T-cell (primary cell): Measurements from ENCODE around the gene PLXND1. TPM values are rescaled to one million over a fixed set of nuclear protein-coding genes. Genes with fewer than 3 reads are reported as not detected.

ENCODE experiments used
- ATAC-seq, 4 experiments: fragments of 200-7000 bp in 3 of 4; fragments of 150-1000 bp in 1 of 4; cut with Tn5 transposase; replicated peaks in 1 of 4; 1 replicate in 3 of 4; 2 replicates in 1 of 4; pipeline ENCODE4 v1.10.0; 2021; ENCODE audit warnings: moderate library complexity in 3 of 4, mild to moderate bottlenecking in 2 of 4, moderate number of reproducible peaks in 1 of 4
- CTCF ChIA-PET, 2 donors: fragments of 300-600 bp; sonication (Branson Sonifier 250); formaldehyde crosslinking; loops; one replicate each; lab custom pipeline; 2022; ENCODE audit warnings: antibody characterized with exemption in 2 of 2; lab: Charles Lee
- POLR2A ChIA-PET, 2 donors: fragments of 300-600 bp; sonication (Branson Sonifier 250); formaldehyde crosslinking; loops; one replicate each; lab custom pipeline; 2022; ENCODE audit warnings: antibody characterized with exemption in 2 of 2; lab: Charles Lee
- DNase-seq, 35 experiments: peaks; one replicate each; pipeline versions ENCODE4 v3.0.0 to v3.0.0-alpha.2; 2013 to 2023
- H3K27ac ChIP-seq: one replicate; pipeline ENCODE4 v1.5.1; 2013; ENCODE audit warnings: low read length
- H3K27me3 ChIP-seq, 2 experiments: replicated peaks in 1 of 2; 1 replicate in 1 of 2; 2 replicates in 1 of 2; pipeline versions ENCODE4 v1.6.1 to v1.7.0; 2013; ENCODE audit warnings: low read length in 1 of 2, mixed read lengths in 1 of 2; ENCODE audit not compliant: control insufficient read depth in 2 of 2, insufficient read depth in 2 of 2; ENCODE audit errors: extremely low read depth in 1 of 2
- H3K36me3 ChIP-seq, 2 donors: 1 replicate in 1 of 2; 2 replicates in 1 of 2; pipeline versions ENCODE4 v1.6.1 to v1.7.0; 2013; ENCODE audit warnings: low read length in 1 of 2; ENCODE audit not compliant: control insufficient read depth in 2 of 2, insufficient read depth in 1 of 2; ENCODE audit errors: extremely low read depth in 1 of 2
- H3K4me1 ChIP-seq, 2 experiments: 1 replicate in 1 of 2; 2 replicates in 1 of 2; pipeline versions ENCODE4 v1.6.1 to v1.7.0; 2013; ENCODE audit warnings: low read length in 2 of 2, mixed read lengths in 1 of 2; ENCODE audit not compliant: insufficient read depth in 2 of 2, control insufficient read depth in 1 of 2; ENCODE audit errors: extremely low read depth in 1 of 2
- H3K4me3 ChIP-seq, 2 donors: 1 replicate in 1 of 2; 2 replicates in 1 of 2; pipeline versions ENCODE4 v1.5.1 to v1.7.0; 2013; ENCODE audit warnings: mild to moderate bottlenecking in 2 of 2, low read length in 1 of 2, moderate library complexity in 1 of 2; ENCODE audit not compliant: control insufficient read depth in 1 of 2; ENCODE audit errors: extremely low read depth in 1 of 2
- H3K9me3 ChIP-seq: 2 replicates; pipeline ENCODE4 v1.7.0; 2013
- H3K27ac Mint-ChIP-seq, 2 donors: one replicate each; pipeline ENCODE4 v1.8.0; 2020 to 2021; ENCODE audit warnings: mild to moderate bottlenecking in 2 of 2, mixed read lengths in 2 of 2
- H3K27me3 Mint-ChIP-seq, 2 donors: one replicate each; pipeline ENCODE4 v1.8.0; 2021 to 2022; ENCODE audit warnings: mixed read lengths in 2 of 2
- H3K36me3 Mint-ChIP-seq: one replicate; pipeline ENCODE4 v1.8.0; 2021; ENCODE audit warnings: mixed read lengths
- H3K4me1 Mint-ChIP-seq, 3 donors: one replicate each; pipeline ENCODE4 v1.8.0; 2020 to 2022; ENCODE audit warnings: mixed read lengths in 3 of 3, mild to moderate bottlenecking in 1 of 3
- H3K4me3 Mint-ChIP-seq, 3 donors: one replicate each; pipeline ENCODE4 v1.8.0; 2020 to 2022; ENCODE audit warnings: mild to moderate bottlenecking in 3 of 3, mixed read lengths in 3 of 3, moderate library complexity in 3 of 3
- H3K9me3 Mint-ChIP-seq, 3 donors: one replicate each; pipeline ENCODE4 v1.8.0; 2020 to 2022; ENCODE audit warnings: mixed read lengths in 3 of 3
- WGBS: methylation state at CpG from one replicate; pipeline ENCODE4 v1.1.5; 2013; ENCODE audit warnings: missing lambda C conversion rate; ENCODE audit not compliant: insufficient coverage; 5-methylcytosine and 5-hydroxymethylcytosine counted together
- total RNA-seq, 35 experiments: library from RNA in 6 of 35; stranded (reverse) in 6 of 35; fragments of 120-200 nt in 1 of 35; gene quantifications; one replicate each; pipeline versions ENCODE4 v1.2.1 to v1.2.4 and lab custom pipeline; 2013 to 2026

PLXND1 gene
- total RNA-seq, 5 donors from 2014 or later (not counting 1 experiment from before 2014, with no cell fraction given) = 13.6 to 53.3 (median 44.9) TPM

DNA sequence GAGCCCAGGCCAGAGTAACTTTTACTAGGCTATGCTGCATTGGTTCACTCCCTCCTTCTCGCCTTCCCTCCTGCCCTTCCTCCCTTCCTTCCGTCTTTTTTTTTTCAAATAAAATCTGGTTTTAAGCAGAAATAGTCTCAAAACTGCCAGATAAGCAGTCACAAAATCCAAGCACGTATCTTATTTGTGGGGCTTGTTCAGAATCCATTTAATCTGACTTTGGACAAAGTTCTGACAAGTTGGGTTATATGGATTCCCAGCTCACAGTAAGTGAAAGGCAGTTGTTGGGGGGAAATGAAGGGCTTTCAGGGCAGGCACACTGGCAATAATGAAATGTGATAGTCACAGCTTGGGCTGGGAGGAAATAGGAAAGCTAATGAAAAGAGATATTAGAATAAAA, 32.0 kb upstream of the PLXND1 start:
- Mint-ChIP-seq H3K27ac (no peak overlapping the region), H3K4me1 (no peaks in the 10 kb centered on the region), H3K4me3 (no peak overlapping the region), H3K27me3 (peaks cover 0 to 3% of the 10 kb centered on the region in 2 donors), H3K36me3 (no peaks in the 10 kb centered on the region), H3K9me3 (no peaks in the 10 kb centered on the region)
- no peak for ATAC-seq
- POLR2A ChIA-PET = interaction anchor here in 1 of 2 donors (0.7 kb wide), 1 partner anchor 72 kb away, joined by 3 read pairs; no protein-coding TSS in a partner anchor
- H3K4me3 ChIP-seq = no peak overlapping the region
- DNase-seq = no peak
- H3K27ac ChIP-seq = no peak overlapping the region
- CTCF ChIA-PET = interaction anchor here (0.6 to 0.7 kb wide), 2 partner anchors 20 to 69 kb away, joined by 3 to 5 read pairs; no protein-coding TSS in a partner anchor
- H3K27me3 ChIP-seq = no peaks in the 10 kb centered on the region
- no peaks in the 10 kb centered on the region for H3K4me1 ChIP-seq
- WGBS = 82% methylated on average over 3 of the region's 3 CpGs
- no peaks in the 10 kb centered on the region for H3K36me3 ChIP-seq
- no peaks in the 10 kb centered on the region for H3K9me3 ChIP-seq

GRCh38 chr3:129636082-129636481, 29.6 kb upstream of the PLXND1 start:
- no peaks in the 10 kb centered on the region for H3K9me3 Mint-ChIP-seq
- Histone ChIP-seq H3K4me3 (no peak overlapping the region), H3K36me3 (no peaks in the 10 kb centered on the region), H3K4me1 (no peaks in the 10 kb centered on the region), H3K27ac (no peak overlapping the region), H3K27me3 (no peaks in the 10 kb centered on the region), H3K9me3 (no peaks in the 10 kb centered on the region)
- H3K27ac Mint-ChIP-seq = no peak overlapping the region
- no peak overlapping the region for H3K4me3 Mint-ChIP-seq
- WGBS = no CpG with 5 or more reads among the region's 3 CpGs
- ATAC-seq (no peak), DNase-seq (no peak)
- CTCF ChIA-PET = interaction anchor here in 1 of 2 donors (0.6 kb wide), 1 partner anchor 357 kb away, joined by 4 read pairs; no protein-coding TSS in a partner anchor
- peaks cover 0 to 3% of the 10 kb centered on the region in 2 donors for H3K27me3 Mint-ChIP-seq
- no peaks in the 10 kb centered on the region for H3K4me1 Mint-ChIP-seq
- no peaks in the 10 kb centered on the region for H3K36me3 Mint-ChIP-seq
- POLR2A ChIA-PET = no interaction called here

- ATAC-seq (no peak), DNase-seq (no peak)
- no peak overlapping the region for H3K27ac Mint-ChIP-seq
- Histone ChIP-seq H3K36me3 (no peaks in the 10 kb centered on the region), H3K27me3 (no peaks in the 10 kb centered on the region), H3K4me1 (no peaks in the 10 kb centered on the region), H3K27ac (no peak overlapping the region), H3K4me3 (no peak overlapping the region), H3K9me3 (no peaks in the 10 kb centered on the region)
- no peaks in the 10 kb centered on the region for H3K36me3 Mint-ChIP-seq
- ChIA-PET POLR2A (no interaction called here), CTCF (interaction anchor here in 1 of 2 donors (0.6 kb wide), 1 partner anchor 357 kb away, joined by 4 read pairs; no protein-coding TSS in a partner anchor)
- no peak overlapping the region for H3K4me3 Mint-ChIP-seq
- 95% methylated on average over 3 of the region's 4 CpGs for WGBS
- H3K27me3 Mint-ChIP-seq = peaks cover 0 to 3% of the 10 kb centered on the region in 2 donors
- no peaks in the 10 kb centered on the region for H3K9me3 Mint-ChIP-seq
- no peaks in the 10 kb centered on the region for H3K4me1 Mint-ChIP-seq
These were observed 29.2 kb upstream of the PLXND1 start for GRCh38 chr3:129635656-129636055.

GRCh38 chr3:129633751-129634481, 27.4 kb upstream of the PLXND1 start:
- peak in 1 of 4 experiments; percentile 32 for ATAC-seq
- Histone ChIP-seq H3K9me3 (no peaks in the 10 kb centered on the region), H3K36me3 (no peaks in the 10 kb centered on the region), H3K27ac (no peak overlapping the region), H3K4me3 (no peak overlapping the region), H3K4me1 (no peaks in the 10 kb centered on the region), H3K27me3 (no peaks in the 10 kb centered on the region)
- H3K27me3 Mint-ChIP-seq = peaks cover 0 to 3% of the 10 kb centered on the region in 2 donors
- H3K9me3 Mint-ChIP-seq = no peaks in the 10 kb centered on the region
- ChIA-PET POLR2A (no interaction called here), CTCF (no interaction called here)
- WGBS = 81% methylated on average over 3 of the region's 10 CpGs
- no peaks in the 10 kb centered on the region for H3K36me3 Mint-ChIP-seq
- no peaks in the 10 kb centered on the region for H3K4me1 Mint-ChIP-seq
- no peak overlapping the region for H3K4me3 Mint-ChIP-seq
- peak in 2 of 35 experiments; percentile 18 to 31 for DNase-seq
- no peak overlapping the region for H3K27ac Mint-ChIP-seq

GRCh38 chr3:129632977-129633376, 26.5 kb upstream of the PLXND1 start:
- Histone ChIP-seq H3K27me3 (no peaks in the 10 kb centered on the region), H3K27ac (no peak overlapping the region), H3K4me3 (no peak overlapping the region), H3K4me1 (peaks cover 0 to 4% of the 10 kb centered on the region in 2 experiments), H3K9me3 (no peaks in the 10 kb centered on the region), H3K36me3 (no peaks in the 10 kb centered on the region)
- Mint-ChIP-seq H3K36me3 (no peaks in the 10 kb centered on the region), H3K4me3 (no peak overlapping the region), H3K27ac (no peak overlapping the region), H3K9me3 (no peaks in the 10 kb centered on the region), H3K4me1 (peaks cover 3% of the 10 kb centered on the region in 3 donors), H3K27me3 (peaks cover 0 to 3% of the 10 kb centered on the region in 2 donors)
- CTCF ChIA-PET = no interaction called here
- POLR2A ChIA-PET = no interaction called here
- no peak for DNase-seq
- no peak for ATAC-seq
- 90% methylated on average over 8 of the region's 10 CpGs for WGBS

- no peaks in the 10 kb centered on the region for H3K9me3 Mint-ChIP-seq
- Histone ChIP-seq H3K4me1 (peaks cover 0 to 8% of the 10 kb centered on the region in 2 experiments), H3K27me3 (no peaks in the 10 kb centered on the region), H3K27ac (no peak overlapping the region), H3K4me3 (no peak overlapping the region), H3K36me3 (no peaks in the 10 kb centered on the region), H3K9me3 (no peaks in the 10 kb centered on the region)
- ChIA-PET CTCF (no interaction called here), POLR2A (no interaction called here)
- 92% methylated on average over 10 of the region's 11 CpGs for WGBS
- ATAC-seq (no peak), DNase-seq (no peak)
- H3K36me3 Mint-ChIP-seq = no peaks in the 10 kb centered on the region
- H3K27me3 Mint-ChIP-seq = peaks cover 0 to 3% of the 10 kb centered on the region in 2 donors
- H3K4me3 Mint-ChIP-seq = no peak overlapping the region
- peak overlapping the region in 1 of 2 donors; percentile 27 for H3K27ac Mint-ChIP-seq
- peaks cover 7 to 8% (median 7%) of the 10 kb centered on the region in 3 donors for H3K4me1 Mint-ChIP-seq
These were observed 26.1 kb upstream of the PLXND1 start for GRCh38 chr3:129632556-129632955.
